Right lobe of liver (tissue), 6 donors: ENCODE measurements around the gene FBXL12. TPM values are rescaled to one million over a fixed set of nuclear protein-coding genes. Genes with fewer than 3 reads are reported as not detected.

Experiments used
- ATAC-seq, 4 donors: fragments of 200-7000 bp; cut with Tn5 transposase; one replicate each; pipeline ENCODE4 v1.9.1; 2020; ENCODE audit warnings: mild to moderate bottlenecking in 4 of 4, moderate library complexity in 4 of 4
- DNase-seq, 3 donors: peaks; one replicate each; pipeline ENCODE4 v3.0.0-alpha.2; 2020
- H3K27ac ChIP-seq, 3 donors: fragments of 200-600 bp; one replicate each; pipeline ENCODE4 v1.8.0; 2022
- H3K27me3 ChIP-seq, 2 donors: fragments of 200-600 bp; one replicate each; pipeline ENCODE4 v1.8.0; 2022
- H3K36me3 ChIP-seq, 4 donors: fragments of 200-600 bp; sonication (generic) in 1 of 4; one replicate each; pipeline versions ENCODE4 v1.5.1 to v1.8.0; 2017 to 2022; ENCODE audit warnings: control low read depth in 1 of 4
- H3K4me1 ChIP-seq, 4 donors: fragments of 200-600 bp; sonication (generic) in 1 of 4; one replicate each; pipeline versions ENCODE4 v1.5.1 to v1.8.0; 2017 to 2022; ENCODE audit warnings: control low read depth in 1 of 4
- H3K4me3 ChIP-seq, 3 donors: fragments of 200-600 bp; one replicate each; pipeline ENCODE4 v1.8.0; 2022
- H3K9me3 ChIP-seq, 4 donors: fragments of 200-600 bp; sonication (generic) in 1 of 4; one replicate each; pipeline versions ENCODE4 v1.5.1 to v1.8.0; 2017 to 2022; ENCODE audit warnings: control low read depth in 1 of 4
- POLR2A ChIP-seq: fragments of 450-650 bp; IDR thresholded peaks from one replicate; pipeline ENCODE4 v1.6.1; 2017; ENCODE audit warnings: antibody characterized with exemption, mild to moderate bottlenecking
- WGBS: methylation state at CpG from one replicate; pipeline ENCODE4 v1.1.6; 2018; ENCODE audit warnings: low coverage, low lambda C conversion rate; ENCODE audit not compliant: insufficient coverage; ENCODE audit errors: missing lambda C conversion rate; 5-methylcytosine and 5-hydroxymethylcytosine counted together
- intact Hi-C, 2 donors: fragments of 100-400 bp; cut with DNase I; formaldehyde crosslinking; loops; one replicate each; pipeline versions ENCODE4 v1.11.2 to v1.14.1; 2022
- total RNA-seq, 6 experiments: library from RNA; depleted of rRNA in 2 of 6; stranded (reverse); fragments of >200 nt in 2 of 6; fragmentation: NEBNext Ultra II Directional in 3 of 6; extraction: Animal tissue kit (Norgen Biotek cat#: 25700) in 3 of 6; gene quantifications; one replicate each; pipeline versions ENCODE4 v1.1.0 to v1.2.4, GENCODE V29; 2016 to 2023
- TF ChIP-seq, protein P1 (sequence below), 4 donors: fragments of 200-600 bp in 3 of 4; fragments of 450-650 bp in 1 of 4; IDR thresholded peaks; one replicate each; pipeline versions ENCODE4 v1.5.1 to v1.8.0; 2016 to 2022; ENCODE audit warnings: antibody characterized with exemption in 4 of 4, mild to moderate bottlenecking in 2 of 4
- donor health status: DM: no; HTN: yes; CAD: no.
- donor health status: DM: no; HTN: no; CAD: no.
- donor health status: DM: no; HTN: no; CAD: no.
- donor health status: DM: no; HTN: yes; CAD: no.
- donor health status: DM: no; HTN: yes; CAD: no.

FBXL12 gene
- total RNA-seq, 6 experiments from 2014 or later = 9.8 to 18.4 (median 10.9) TPM

GRCh38 chr19:9861503-9861902 is 42.6 kb upstream of the FBXL12 start:
- ATAC-seq (no peak), DNase-seq (no peak)
- Histone ChIP-seq H3K27ac (no peak overlapping the region), H3K4me1 (no peaks in the 10 kb centered on the region), H3K4me3 (no peak overlapping the region), H3K36me3 (no peaks in the 10 kb centered on the region), H3K27me3 (no peaks in the 10 kb centered on the region), H3K9me3 (no peaks in the 10 kb centered on the region)
- intact Hi-C loops = no loop called here
- no peak for TF ChIP-seq POLR2A
- TF ChIP-seq, protein P1, sequence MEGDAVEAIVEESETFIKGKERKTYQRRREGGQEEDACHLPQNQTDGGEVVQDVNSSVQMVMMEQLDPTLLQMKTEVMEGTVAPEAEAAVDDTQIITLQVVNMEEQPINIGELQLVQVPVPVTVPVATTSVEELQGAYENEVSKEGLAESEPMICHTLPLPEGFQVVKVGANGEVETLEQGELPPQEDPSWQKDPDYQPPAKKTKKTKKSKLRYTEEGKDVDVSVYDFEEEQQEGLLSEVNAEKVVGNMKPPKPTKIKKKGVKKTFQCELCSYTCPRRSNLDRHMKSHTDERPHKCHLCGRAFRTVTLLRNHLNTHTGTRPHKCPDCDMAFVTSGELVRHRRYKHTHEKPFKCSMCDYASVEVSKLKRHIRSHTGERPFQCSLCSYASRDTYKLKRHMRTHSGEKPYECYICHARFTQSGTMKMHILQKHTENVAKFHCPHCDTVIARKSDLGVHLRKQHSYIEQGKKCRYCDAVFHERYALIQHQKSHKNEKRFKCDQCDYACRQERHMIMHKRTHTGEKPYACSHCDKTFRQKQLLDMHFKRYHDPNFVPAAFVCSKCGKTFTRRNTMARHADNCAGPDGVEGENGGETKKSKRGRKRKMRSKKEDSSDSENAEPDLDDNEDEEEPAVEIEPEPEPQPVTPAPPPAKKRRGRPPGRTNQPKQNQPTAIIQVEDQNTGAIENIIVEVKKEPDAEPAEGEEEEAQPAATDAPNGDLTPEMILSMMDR (IDR thresholded peaks at IDR 0.05) = no peak
- 100% methylated on average over 1 of the region's 1 CpG for WGBS

- Histone ChIP-seq H3K27me3 (no peaks in the 10 kb centered on the region), H3K9me3 (no peaks in the 10 kb centered on the region), H3K36me3 (no peaks in the 10 kb centered on the region), H3K4me1 (no peaks in the 10 kb centered on the region), H3K27ac (no peak overlapping the region), H3K4me3 (no peak overlapping the region)
- ATAC-seq = no peak
- no CpG with 5 or more reads among the region's 8 CpGs for WGBS
- DNase-seq = no peak
- intact Hi-C loops = no loop called here
- TF ChIP-seq POLR2A = no peak
- TF ChIP-seq, protein P1 (IDR thresholded peaks at IDR 0.05) = no peak
Observed at GRCh38 chr19:9860407-9860806, 41.5 kb upstream of the FBXL12 start.

DNA sequence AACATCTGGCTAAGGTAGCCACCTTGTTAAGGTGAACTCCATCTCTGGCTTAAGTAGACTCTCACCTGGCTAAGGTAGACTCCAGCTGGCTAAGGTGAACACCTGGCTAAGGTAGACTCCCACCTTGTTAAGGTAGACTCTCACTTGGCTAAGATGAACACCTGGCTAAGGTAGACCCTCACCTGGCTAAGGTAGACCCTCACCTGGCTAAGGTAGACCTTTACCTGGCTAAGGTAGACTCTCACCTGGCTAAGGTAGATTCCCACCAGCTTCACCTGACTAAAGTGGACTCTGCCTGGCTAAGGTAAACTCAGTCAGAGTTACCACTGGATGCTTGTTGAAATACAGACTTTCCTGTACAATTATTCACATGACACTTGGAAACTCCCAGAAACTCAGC is 39.9 kb upstream of the FBXL12 start:
- TF ChIP-seq POLR2A = no peak
- H3K4me3 ChIP-seq = no peak overlapping the region
- ATAC-seq (no peak), DNase-seq (no peak)
- no peaks in the 10 kb centered on the region for H3K36me3 ChIP-seq
- no peaks in the 10 kb centered on the region for H3K9me3 ChIP-seq
- H3K4me1 ChIP-seq = no peaks in the 10 kb centered on the region
- intact Hi-C loops = no loop called here
- H3K27ac ChIP-seq = no peak overlapping the region
- no peaks in the 10 kb centered on the region for H3K27me3 ChIP-seq

- DNase-seq (no peak), ATAC-seq (no peak)
- intact Hi-C loops = no loop called here
- Histone ChIP-seq H3K36me3 (no peaks in the 10 kb centered on the region), H3K4me3 (no peak overlapping the region), H3K9me3 (no peaks in the 10 kb centered on the region), H3K27me3 (no peaks in the 10 kb centered on the region), H3K4me1 (no peaks in the 10 kb centered on the region), H3K27ac (no peak overlapping the region)
- WGBS = 69% methylated on average over 8 of the region's 10 CpGs
- no peak for TF ChIP-seq POLR2A
- TF ChIP-seq, protein P1 (IDR thresholded peaks at IDR 0.05) = no peak
Observed at GRCh38 chr19:9857920-9858746, 39.3 kb upstream of the FBXL12 start.

DNA sequence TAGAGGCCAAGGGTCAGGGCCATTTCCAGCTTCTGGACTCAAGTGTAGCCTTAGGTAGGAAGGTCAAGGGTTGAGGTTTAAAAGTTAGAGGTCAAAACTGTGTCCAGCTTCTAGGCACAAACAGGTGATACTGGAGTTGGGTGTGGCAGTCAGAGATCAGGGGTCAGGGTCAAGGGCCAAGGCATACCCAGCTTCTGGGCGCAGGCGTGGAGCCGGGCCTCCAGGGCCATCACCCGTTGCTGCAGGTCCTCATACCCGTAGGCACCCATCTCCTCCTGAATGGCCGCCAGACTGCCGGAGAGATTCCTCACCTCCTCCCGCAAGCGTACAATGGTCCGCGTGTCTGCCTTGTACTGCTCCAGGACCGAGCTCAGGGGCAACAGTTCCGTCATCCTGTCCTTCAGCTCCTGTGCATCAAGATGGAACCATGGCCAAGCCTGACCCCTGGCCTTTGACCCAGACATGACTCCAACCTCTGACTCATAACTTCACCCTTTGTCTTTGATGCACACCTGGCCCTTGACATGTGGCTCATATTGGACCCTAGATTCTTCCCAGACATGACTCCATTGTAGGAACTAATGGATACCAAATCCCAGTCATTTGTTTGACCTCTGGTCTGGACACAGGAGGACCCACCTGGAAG is 38.3 kb upstream of the FBXL12 start:
- Histone ChIP-seq H3K9me3 (no peaks in the 10 kb centered on the region), H3K36me3 (no peaks in the 10 kb centered on the region), H3K4me1 (no peaks in the 10 kb centered on the region), H3K27me3 (no peaks in the 10 kb centered on the region), H3K4me3 (no peak overlapping the region), H3K27ac (no peak overlapping the region)
- DNase-seq (no peak), ATAC-seq (peak in 1 of 4 donors; percentile 8)
- intact Hi-C loops = no loop called here
- no peak for TF ChIP-seq POLR2A
- TF ChIP-seq, protein P1 (IDR thresholded peaks at IDR 0.05) = no peak
- no CpG with 5 or more reads among the region's 13 CpGs for WGBS
